Stimulated activated naive CD8-positive, alpha-beta T cell treated with anti-CD3 and anti-CD28 coated beads, Interleukin-15, Interleukin-2, amounts not matched to agents 100 U/mL and 50 U/mL, for 24 hours (primary cell): Measurements from ENCODE around the gene GLOD5.

Experiments used
- ATAC-seq: fragments of 150-1000 bp; cut with Tn5 transposase; one replicate; pipeline ENCODE4 v1.10.0; 2021
- DNase-seq: peaks from one replicate; pipeline ENCODE4 v3.0.0; 2021

GLOD5 gene

DNA sequence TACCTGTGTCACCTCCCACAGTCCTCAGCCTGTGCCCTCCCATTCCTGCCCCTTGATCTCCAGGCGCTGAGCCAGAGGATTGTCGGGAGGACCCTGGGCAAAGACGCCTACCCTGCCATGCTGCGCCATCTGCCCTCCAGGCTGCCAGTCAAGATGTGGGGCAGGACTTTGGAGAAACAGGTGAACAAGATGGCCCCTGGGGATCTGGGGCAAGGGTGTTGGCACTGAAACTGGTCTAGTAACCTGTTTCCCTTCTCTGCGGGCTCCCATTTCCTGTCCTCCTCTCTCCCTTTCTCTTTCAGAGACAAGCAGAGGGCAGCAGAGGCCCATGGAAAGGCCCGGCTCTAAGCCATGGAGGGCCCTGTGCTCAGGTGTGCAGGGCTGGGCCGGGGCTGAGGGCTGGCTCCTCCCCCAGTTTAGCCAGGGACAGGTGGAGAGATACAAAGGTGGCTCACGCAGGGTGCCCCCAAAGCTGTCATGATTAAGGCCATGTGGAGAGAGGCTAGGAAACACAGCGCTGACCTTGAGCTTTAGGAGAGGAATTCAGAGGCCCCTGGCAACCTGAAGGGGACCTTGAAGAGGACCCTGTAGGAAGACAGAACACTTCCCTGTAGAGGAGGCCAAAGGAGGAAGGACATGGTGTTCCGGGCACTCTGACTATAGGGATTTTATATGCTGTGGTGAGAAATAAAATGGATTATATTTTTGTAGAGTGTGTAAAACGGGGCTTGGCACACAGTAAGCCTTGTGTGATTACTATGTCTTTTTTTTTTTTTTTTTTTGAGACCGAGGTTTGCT, at the start of gene GLOD5:
Gene GLOD5 (plus strand): TSS at position 74 of the 798 bp plus-strand sequence. CDS start 44 bp downstream, at position 118.
- no peak for ATAC-seq

GRCh38 chrX:48711929-48712505, 49.5 kb upstream of the GLOD5 start:
- ATAC-seq (no peak), DNase-seq (no peak)

More for the DNA sequence above, at the start of gene GLOD5:
- no peak for DNase-seq

- DNase-seq (no peak), ATAC-seq (peak; percentile 7)
These were observed 47.7 kb upstream of the GLOD5 start for GRCh38 chrX:48713847-48714246.

GRCh38 chrX:48714573-48714972, 47.0 kb upstream of the GLOD5 start:
- ATAC-seq (no peak), DNase-seq (no peak)

GRCh38 chrX:48715072-48715471, 46.5 kb upstream of the GLOD5 start:
- ATAC-seq = peak; percentile 19
- no peak for DNase-seq

GRCh38 chrX:48715876-48716502, 45.6 kb upstream of the GLOD5 start:
- ATAC-seq (no peak), DNase-seq (no peak)

DNA sequence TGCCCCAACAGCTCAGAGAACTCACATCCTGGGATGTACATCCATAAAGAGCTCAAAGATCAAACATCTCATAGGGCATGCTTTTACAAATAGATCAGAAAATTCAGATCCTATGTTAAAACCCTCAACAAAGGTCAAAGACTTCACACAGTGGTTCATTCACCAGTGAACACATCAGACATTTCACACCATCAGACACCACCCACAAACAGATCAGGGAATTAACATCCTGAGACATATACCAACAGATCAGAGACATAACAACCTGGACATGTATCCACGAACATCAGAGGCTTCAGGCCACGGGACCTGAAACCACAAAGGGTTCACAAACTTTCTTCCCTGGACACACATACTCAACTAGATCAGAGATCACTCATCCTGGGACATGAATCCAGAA, 41.6 kb upstream of the GLOD5 start:
- no peak for DNase-seq
- peak; percentile 54 for ATAC-seq

DNA sequence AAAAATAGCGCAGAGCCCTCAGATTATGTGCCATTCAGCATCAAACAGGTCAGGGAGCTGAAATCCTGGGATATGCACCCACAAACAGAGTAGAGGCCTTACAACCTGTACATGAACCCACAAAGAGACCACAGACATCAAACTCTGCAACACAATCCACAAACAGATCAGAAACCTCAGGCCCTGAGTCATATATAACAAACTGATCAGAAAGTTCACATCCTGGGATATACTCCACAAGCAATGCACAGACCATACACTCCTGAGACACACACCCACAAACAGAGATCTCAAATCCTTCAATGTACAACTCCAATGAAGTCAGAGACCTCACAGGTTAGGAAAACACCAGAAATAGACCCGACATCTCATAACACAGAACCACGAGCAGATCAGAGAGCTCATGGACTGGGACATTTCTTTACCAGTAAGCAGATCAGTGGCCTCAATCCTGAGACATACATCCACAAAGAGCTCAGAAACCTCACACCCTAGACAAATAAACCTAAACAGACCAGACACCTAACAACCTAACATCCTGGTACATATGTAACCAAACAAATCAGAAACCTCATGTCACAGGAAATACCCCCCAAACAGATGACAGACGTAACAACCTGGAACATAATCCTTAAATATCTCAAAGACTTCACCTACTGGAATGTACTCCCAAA, 40.8 kb upstream of the GLOD5 start:
- ATAC-seq (peak; percentile 77), DNase-seq (no peak)

DNA sequence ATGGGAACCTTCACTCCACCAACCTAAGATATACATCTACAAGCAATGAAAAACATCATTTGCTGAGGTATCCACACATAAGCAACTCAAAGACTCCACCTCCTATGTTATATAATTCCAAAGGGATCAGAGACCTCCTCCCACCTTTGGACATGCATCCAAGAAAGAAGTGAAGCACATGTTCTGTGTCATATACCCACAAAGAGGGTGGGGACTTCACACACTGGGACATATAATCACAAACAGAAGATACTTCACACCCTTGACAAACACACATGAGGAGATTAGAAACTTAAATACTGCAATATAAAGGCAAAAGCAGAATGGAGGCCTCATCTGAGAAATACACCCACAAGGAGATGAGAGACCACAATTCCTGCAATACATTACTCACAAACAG, 39.6 kb upstream of the GLOD5 start:
- ATAC-seq (no peak), DNase-seq (no peak)

DNA sequence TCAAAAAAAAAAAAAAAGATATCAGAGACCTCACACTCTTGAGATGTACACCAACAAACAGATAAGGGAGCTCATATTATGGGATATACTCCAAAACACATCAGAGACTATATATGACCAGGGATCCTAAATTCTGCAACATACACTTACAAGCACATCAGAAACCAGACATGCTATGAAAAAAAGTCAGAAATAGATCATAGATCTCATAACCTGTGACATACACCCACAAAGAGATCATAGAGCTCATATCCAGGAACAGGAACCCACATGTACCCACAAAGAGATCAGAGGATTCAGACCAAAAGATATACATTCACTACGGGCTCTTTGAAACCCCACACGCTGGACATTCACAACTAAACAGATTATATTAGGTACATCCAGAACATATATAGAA, 35.0 kb upstream of the GLOD5 start:
- ATAC-seq = no peak

DNA sequence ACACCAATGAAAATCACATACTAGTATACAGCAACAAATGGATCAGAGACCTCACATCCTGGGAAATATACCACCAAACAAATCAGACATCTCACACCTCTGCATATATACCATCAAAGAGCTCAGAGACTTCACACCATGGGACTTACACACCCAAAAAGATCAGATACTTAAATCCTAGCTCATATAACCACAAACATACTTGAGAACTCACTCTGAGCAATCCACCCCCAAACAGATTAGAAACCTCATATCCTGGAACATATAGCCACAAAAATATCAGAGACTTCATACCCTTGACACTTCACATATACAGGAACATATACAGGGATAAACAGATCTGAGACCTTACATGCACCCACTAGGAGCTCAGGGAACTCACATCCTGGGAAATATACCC, 32.9 kb upstream of the GLOD5 start:
- DNase-seq (no peak), ATAC-seq (no peak)

More for the DNA sequence above, 35.0 kb upstream of the GLOD5 start:
- no peak for DNase-seq

- DNase-seq (no peak), ATAC-seq (no peak)
These were observed 25.2 kb upstream of the GLOD5 start for GRCh38 chrX:48736303-48736702.

DNA sequence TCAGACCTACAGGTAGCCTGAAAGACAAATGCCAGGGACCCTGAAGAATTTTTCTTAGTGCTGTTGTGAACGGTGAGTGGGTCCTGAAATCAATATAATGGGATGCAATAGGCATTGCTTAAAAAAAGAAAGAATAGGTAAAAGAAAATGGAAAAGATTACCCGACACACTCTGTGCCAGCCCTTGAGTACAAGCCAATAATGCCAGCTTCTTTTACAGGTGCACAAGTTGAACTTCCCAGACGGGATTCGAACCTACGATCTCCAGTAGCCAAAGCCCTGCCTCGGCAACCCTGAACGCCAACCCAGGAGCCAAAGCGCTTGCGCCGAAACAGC, 24.7 kb upstream of the GLOD5 start:
- DNase-seq (no peak), ATAC-seq (no peak)

- DNase-seq = peak; percentile 81
These were observed 24.2 kb upstream of the GLOD5 start for GRCh38 chrX:48737213-48737938.

GRCh38 chrX:48737940-48738339, 23.6 kb upstream of the GLOD5 start:
- ATAC-seq (no peak), DNase-seq (no peak)

More at GRCh38 chrX:48737213-48737938, 24.2 kb upstream of the GLOD5 start:
- ATAC-seq = peak; percentile 99

DNA sequence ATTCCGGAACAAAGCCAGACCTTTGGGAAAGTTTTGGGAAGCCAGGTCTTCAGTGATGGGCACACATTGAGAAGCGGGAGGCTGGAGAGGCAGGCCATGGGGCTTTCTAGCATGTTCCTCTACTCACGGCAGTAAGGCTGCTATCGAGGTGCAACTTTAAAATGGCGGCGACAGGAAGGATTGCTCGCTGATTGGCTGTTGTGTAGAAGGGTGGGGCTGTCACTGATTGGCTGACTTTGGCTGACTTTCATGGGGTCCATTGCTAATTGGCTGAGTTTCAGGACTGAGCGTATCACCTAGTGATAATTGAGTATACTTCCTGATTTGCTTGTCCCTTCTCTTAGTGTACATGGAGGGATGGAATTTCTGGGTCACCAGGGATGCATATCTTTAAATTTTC, 19.7 kb upstream of the GLOD5 start:
- no peak for ATAC-seq
- no peak for DNase-seq

DNA sequence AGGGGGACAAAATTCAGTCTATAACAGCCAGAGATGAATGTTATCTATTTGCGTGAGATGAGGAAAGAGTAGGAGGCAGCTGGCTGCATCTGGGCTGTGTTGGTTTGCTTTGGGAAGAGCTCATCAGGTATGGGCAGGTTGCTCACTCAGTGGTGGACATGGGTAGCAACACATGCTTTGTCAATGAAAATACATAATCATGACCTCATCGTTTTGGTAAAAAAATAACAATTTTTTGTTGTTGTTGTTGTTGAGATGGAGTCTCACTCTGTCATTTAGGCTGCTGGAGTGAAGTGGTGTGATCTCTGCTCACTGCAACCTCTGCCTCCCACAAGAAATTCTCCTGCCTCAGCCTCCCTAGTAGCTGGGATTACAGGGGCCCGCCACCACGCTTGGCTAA, 16.3 kb upstream of the GLOD5 start:
- ATAC-seq = no peak
- no peak for DNase-seq

- no peak for DNase-seq
- no peak for ATAC-seq
These were observed 14.0 kb upstream of the GLOD5 start for GRCh38 chrX:48747415-48748016.

GRCh38 chrX:48749182-48749581, 12.4 kb upstream of the GLOD5 start:
- DNase-seq (no peak), ATAC-seq (no peak)

DNA sequence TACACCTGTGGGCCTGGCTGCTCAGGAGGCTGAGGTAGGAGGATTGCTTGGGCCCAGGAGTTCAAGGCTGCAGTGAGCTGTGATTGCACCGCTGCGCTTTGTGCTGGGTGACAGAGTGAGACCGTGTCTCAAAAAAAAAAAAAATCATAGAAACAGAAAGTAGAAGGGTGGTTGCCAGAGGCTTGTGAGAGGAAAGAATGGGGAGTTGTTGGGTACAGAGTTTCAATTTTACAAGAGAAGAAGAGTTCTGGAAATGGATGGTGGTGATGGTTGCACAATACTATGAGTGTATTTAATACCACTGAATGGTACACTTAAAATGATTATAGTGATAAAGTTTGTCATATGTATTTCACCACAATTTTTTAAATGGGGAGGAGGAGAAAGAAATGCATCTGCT, 10.2 kb upstream of the GLOD5 start:
- ATAC-seq (peak; percentile 63), DNase-seq (no peak)

DNA sequence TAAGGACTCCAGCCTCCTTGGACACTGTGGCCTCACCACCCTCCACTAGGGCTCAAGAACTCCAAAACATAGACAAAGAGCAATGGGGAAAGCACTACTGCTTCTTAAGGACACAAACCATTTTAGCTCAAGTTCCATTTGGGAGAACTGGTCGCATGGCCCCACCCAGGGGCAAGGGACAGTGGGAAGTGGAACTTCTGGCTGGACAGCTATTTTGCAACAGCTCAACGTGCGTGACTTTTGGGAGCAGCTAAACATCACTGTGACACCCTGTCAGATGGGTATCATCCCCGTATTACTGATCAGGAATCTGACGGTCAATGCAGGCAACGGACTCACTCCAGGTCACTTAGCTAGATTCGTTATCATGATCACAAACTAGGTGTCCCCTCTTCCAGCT, 9.0 kb upstream of the GLOD5 start:
- no peak for DNase-seq

GRCh38 chrX:48753708-48754228, 7.8 kb upstream of the GLOD5 start:
- ATAC-seq = no peak
- no peak for DNase-seq

More for the DNA sequence above, 9.0 kb upstream of the GLOD5 start:
- no peak for ATAC-seq
